GM23338 (cell line): ENCODE measurements around the gene ANO4. TPM values are rescaled to one million over a fixed set of nuclear protein-coding genes. Genes with fewer than 3 reads are reported as not detected.
A peak's percentile ranks its signal among the peaks of the same experiment; 100 is the strongest.

Source experiments
- ATAC-seq: fragments of 200-7000 bp; cut with Tn5 transposase; 3 replicates; pipeline ENCODE4 v1.9.1; 2020
- DNase-seq: peaks from one replicate; pipeline ENCODE4 v3.0.0-alpha.2; 2015; ENCODE audit warnings: low spot score
- H2AFZ ChIP-seq: fragments of 200-600 bp; sonication (generic); 2 replicates; pipeline ENCODE4 v1.8.0; 2016; ENCODE audit warnings: antibody characterized with exemption, mild to moderate bottlenecking, moderate library complexity
- H3F3A ChIP-seq: fragments of 200-600 bp; sonication (generic); replicated peaks from 2 replicates; pipeline ENCODE4 v1.8.0; 2017; ENCODE audit warnings: antibody characterized with exemption, mixed run types, low read depth
- H3K27ac ChIP-seq: fragments of 200-600 bp; sonication (generic); 2 replicates; pipeline ENCODE4 v1.6.1; 2016; ENCODE audit warnings: low read depth
- H3K27me3 ChIP-seq: fragments of 200-600 bp; sonication (generic); 2 replicates; pipeline ENCODE4 v1.8.0; 2016; ENCODE audit warnings: mild to moderate bottlenecking, mixed run types, moderate library complexity; ENCODE audit not compliant: insufficient read depth
- H3K36me3 ChIP-seq: fragments of 200-600 bp; sonication (generic); 2 replicates; pipeline ENCODE4 v1.8.0; 2016; ENCODE audit warnings: mild to moderate bottlenecking; ENCODE audit not compliant: insufficient read depth
- H3K4me1 ChIP-seq: fragments of 200-600 bp; sonication (generic); 2 replicates; pipeline ENCODE4 v1.8.0; 2016; ENCODE audit warnings: mild to moderate bottlenecking, moderate library complexity; ENCODE audit not compliant: insufficient read depth
- H3K4me2 ChIP-seq: fragments of 200-600 bp; sonication (generic); 2 replicates; pipeline ENCODE4 v1.7.1; 2017; ENCODE audit warnings: mixed run types
- H3K4me3 ChIP-seq: fragments of 200-600 bp; sonication (generic); 2 replicates; pipeline ENCODE4 v1.6.1; 2016; ENCODE audit warnings: mixed run types
- H3K79me2 ChIP-seq: fragments of 200-600 bp; sonication (generic); replicated peaks from 2 replicates; pipeline ENCODE4 v1.8.0; 2017; ENCODE audit warnings: mild to moderate bottlenecking; ENCODE audit not compliant: insufficient read depth
- H3K9me2 ChIP-seq: fragments of 200-600 bp; sonication (generic); 2 replicates; pipeline ENCODE4 v1.8.0; 2017; ENCODE audit not compliant: insufficient read depth
- H4K20me1 ChIP-seq: fragments of 200-600 bp; sonication (generic); replicated peaks from 2 replicates; pipeline ENCODE4 v1.8.0; 2017; ENCODE audit warnings: mild to moderate bottlenecking; ENCODE audit not compliant: insufficient read depth
- H3K27ac Mint-ChIP-seq: 2 replicates; pipeline ENCODE4 v1.8.0; 2020; ENCODE audit warnings: inconsistent platforms, mild to moderate bottlenecking, moderate library complexity, mixed read lengths
- H3K27me3 Mint-ChIP-seq: 3 replicates; pipeline ENCODE4 v1.8.0; 2022; ENCODE audit warnings: low read depth, mild to moderate bottlenecking, moderate library complexity, mixed read lengths, inconsistent platforms; ENCODE audit not compliant: insufficient read depth, poor library complexity
- H3K36me3 Mint-ChIP-seq: 3 replicates; pipeline ENCODE4 v1.8.0; 2021; ENCODE audit warnings: low read depth, mild to moderate bottlenecking, inconsistent platforms, moderate library complexity, mixed read lengths
- H3K4me1 Mint-ChIP-seq: 3 replicates; pipeline ENCODE4 v1.8.0; 2020; ENCODE audit warnings: mild to moderate bottlenecking, inconsistent platforms, mixed read lengths
- H3K4me3 Mint-ChIP-seq: 3 replicates; pipeline ENCODE4 v1.8.0; 2021; ENCODE audit warnings: moderate library complexity, mild to moderate bottlenecking, inconsistent platforms, mixed read lengths
- H3K9me3 Mint-ChIP-seq: 3 replicates; pipeline ENCODE4 v1.8.0; 2020; ENCODE audit warnings: moderate library complexity, mild to moderate bottlenecking, inconsistent platforms, mixed read lengths
- CREB1 ChIP-seq: fragments of 250-450 bp; sonication (Bioruptor Pico); IDR thresholded peaks from 2 replicates; pipeline ENCODE4 v1.5.0; 2020; ENCODE audit warnings: low read depth, mild to moderate bottlenecking, moderate library complexity
- CTCF ChIP-seq, 2 experiments: fragments of 200-600 bp in 1 of 2; sonication (generic) in 1 of 2; conservative IDR thresholded peaks; 2 replicates each; pipeline versions ENCODE4 v1.5.1 to v1.6.1; 2016 to 2017; ENCODE audit warnings: antibody characterized with exemption in 2 of 2, low read depth in 2 of 2, mild to moderate bottlenecking in 2 of 2, moderate library complexity in 1 of 2
- ETS1 ChIP-seq: IDR thresholded peaks from 2 replicates; pipeline ENCODE4 v1.6.1; 2016; ENCODE audit warnings: antibody characterized with exemption
- EZH2 ChIP-seq: fragments of 200-600 bp; sonication (generic); IDR thresholded peaks from one replicate; pipeline ENCODE4 v1.8.0; 2017; ENCODE audit warnings: antibody characterized with exemption, mild to moderate bottlenecking, low read depth; ENCODE audit not compliant: unreplicated experiment
- EZH2phosphoT487 ChIP-seq: fragments of 200-600 bp; sonication (generic); IDR thresholded peaks from one replicate; pipeline ENCODE4 v1.8.1; 2018; ENCODE audit warnings: antibody characterized with exemption; ENCODE audit not compliant: unreplicated experiment
- JUNB ChIP-seq: IDR thresholded peaks from one replicate; pipeline ENCODE4 v1.6.1; 2016; ENCODE audit warnings: antibody characterized with exemption; ENCODE audit not compliant: unreplicated experiment
- POLR2AphosphoS5 ChIP-seq: IDR thresholded peaks from 2 replicates; pipeline ENCODE4 v1.6.1; 2016; ENCODE audit warnings: antibody characterized with exemption, low read depth
- REST ChIP-seq: IDR thresholded peaks from one replicate; pipeline ENCODE4 v1.6.1; 2018; ENCODE audit warnings: antibody characterized with exemption; ENCODE audit not compliant: unreplicated experiment
- ZNF114 ChIP-seq: fragments of 250-450 bp; sonication (Bioruptor Pico); IDR thresholded peaks from 2 replicates; pipeline ENCODE4 v1.5.0; 2020; ENCODE audit warnings: mild to moderate bottlenecking, moderate library complexity
- ZNF331 ChIP-seq: fragments of 250-450 bp; sonication (Bioruptor Pico); IDR thresholded peaks from 2 replicates; pipeline ENCODE4 v1.5.0; 2020; ENCODE audit warnings: low read depth, mild to moderate bottlenecking, moderate library complexity
- polyA plus RNA-seq: library from polyadenylated mRNA; unstranded; fragments of >200 nt; fragmentation: Nextera tagmentation; extraction: Ambion mirVana; gene quantifications from 2 replicates; pipeline ENCODE4 v1.2.1, GENCODE V29; 2016
- total RNA-seq: library from RNA; depleted of rRNA; stranded (reverse); fragments of >200 nt; shearing (Covaris generic); gene quantifications from 2 replicates; pipeline ENCODE4 v1.2.3, GENCODE V29; 2014

ANO4 gene
- total and polyA plus RNA-seq, 2 experiments from 2014 or later = 1.7 to 8.7 TPM

- Histone ChIP-seq H3K36me3 (no peaks in the 10 kb centered on the region), H3K4me1 (no peaks in the 10 kb centered on the region), H3K27me3 (no peaks in the 10 kb centered on the region), H4K20me1 (no peaks in the 10 kb centered on the region), H3K27ac (no peak overlapping the region), H3K79me2 (no peaks in the 10 kb centered on the region), H3F3A (no peaks in the 10 kb centered on the region), H3K9me2 (no peaks in the 10 kb centered on the region), H3K4me3 (no peak overlapping the region), H2AFZ (no peak overlapping the region), H3K4me2 (no peak overlapping the region)
- DNase-seq (no peak), ATAC-seq (no peak)
- TF ChIP-seq EZH2phosphoT487 = no peak
- no peak for TF ChIP-seq REST
- TF ChIP-seq ETS1 = no peak
- TF ChIP-seq POLR2AphosphoS5 = no peak
- no peak for TF ChIP-seq ZNF114 (CRISPR knock-in tag)
- no peak for TF ChIP-seq JUNB
- TF ChIP-seq ZNF331 (CRISPR knock-in tag) = no peak
- no peak overlapping the region for H3K4me3 Mint-ChIP-seq
- no peaks in the 10 kb centered on the region for H3K36me3 Mint-ChIP-seq
- no peak overlapping the region for H3K27ac Mint-ChIP-seq
- H3K27me3 Mint-ChIP-seq = no peaks in the 10 kb centered on the region
- H3K4me1 Mint-ChIP-seq = no peaks in the 10 kb centered on the region
- no peaks in the 10 kb centered on the region for H3K9me3 Mint-ChIP-seq
These were observed 250.0 kb downstream of the ANO4 start for GRCh38 chr12:101044512-101045059.

- Histone ChIP-seq H2AFZ (no peak overlapping the region), H4K20me1 (no peaks in the 10 kb centered on the region), H3K4me3 (no peak overlapping the region), H3K4me1 (no peaks in the 10 kb centered on the region), H3K36me3 (no peaks in the 10 kb centered on the region), H3K4me2 (no peak overlapping the region), H3K27ac (no peak overlapping the region), H3K79me2 (no peaks in the 10 kb centered on the region), H3K27me3 (no peaks in the 10 kb centered on the region), H3K9me2 (no peaks in the 10 kb centered on the region), H3F3A (no peaks in the 10 kb centered on the region)
- no peaks in the 10 kb centered on the region for H3K36me3 Mint-ChIP-seq
- ATAC-seq = no peak
- no peak overlapping the region for H3K4me3 Mint-ChIP-seq
- no peaks in the 10 kb centered on the region for H3K27me3 Mint-ChIP-seq
- no peaks in the 10 kb centered on the region for H3K9me3 Mint-ChIP-seq
- H3K27ac Mint-ChIP-seq = peak overlapping the region; percentile 55; the same call in 1 of the 2 replicates
- DNase-seq = no peak
- no peaks in the 10 kb centered on the region for H3K4me1 Mint-ChIP-seq
- TF ChIP-seq EZH2 (no peak), ZNF114 (CRISPR knock-in tag) (no peak), ETS1 (no peak), EZH2phosphoT487 (no peak), CTCF (conservative IDR thresholded peaks at IDR 0.05; ENCODE audit: low read depth in 2 of 2) (no peak), REST (no peak), CREB1 (CRISPR knock-in tag) (no peak), JUNB (no peak)
These were observed 251.2 kb downstream of the ANO4 start for GRCh38 chr12:101045486-101046464.
